GM18517 (cell line): Measurements from ENCODE around the gene SORCS2.

Source experiments
- ATAC-seq: cut with Tn5 transposase; IDR thresholded peaks from one replicate; pipeline ENCODE4 v1.9.1; 2021; ENCODE audit warnings: mild to moderate bottlenecking, moderate library complexity; ENCODE audit not compliant: unreplicated experiment

SORCS2 gene

DNA sequence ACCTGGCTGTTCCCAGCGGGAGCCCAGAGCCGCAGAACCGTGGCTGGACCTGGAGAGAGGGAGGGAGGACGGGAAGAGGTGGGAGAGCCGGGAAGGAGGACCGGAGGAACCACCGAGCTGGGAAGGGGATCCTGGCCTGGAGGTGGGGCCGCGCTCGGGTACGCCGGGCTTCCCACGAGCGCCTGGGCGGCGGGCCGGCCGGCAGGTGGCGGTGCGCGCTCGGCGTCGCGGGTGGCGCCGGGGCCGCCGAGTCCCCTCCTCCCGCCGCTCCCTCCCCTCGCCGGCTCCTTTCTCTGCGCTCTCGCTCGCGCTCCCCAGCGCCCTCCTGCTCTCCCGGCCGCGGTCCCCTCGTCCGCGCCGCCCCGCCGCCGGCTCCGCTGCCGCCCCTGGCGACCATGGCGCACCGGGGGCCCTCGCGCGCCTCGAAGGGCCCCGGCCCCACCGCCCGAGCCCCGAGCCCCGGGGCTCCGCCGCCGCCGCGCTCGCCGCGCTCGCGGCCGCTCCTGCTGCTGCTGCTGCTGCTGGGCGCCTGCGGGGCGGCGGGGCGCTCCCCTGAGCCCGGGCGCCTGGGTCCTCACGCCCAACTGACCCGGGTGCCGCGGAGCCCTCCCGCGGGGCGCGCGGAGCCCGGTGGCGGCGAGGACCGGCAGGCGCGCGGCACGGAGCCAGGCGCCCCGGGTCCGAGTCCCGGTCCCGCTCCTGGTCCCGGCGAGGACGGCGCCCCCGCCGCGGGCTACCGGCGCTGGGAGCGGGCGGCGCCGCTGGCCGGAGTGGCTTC lies at the start of gene SORCS2:
Gene SORCS2 (plus strand): TSS at position 287 of the 778 bp plus-strand sequence.
- no peak for ATAC-seq

DNA sequence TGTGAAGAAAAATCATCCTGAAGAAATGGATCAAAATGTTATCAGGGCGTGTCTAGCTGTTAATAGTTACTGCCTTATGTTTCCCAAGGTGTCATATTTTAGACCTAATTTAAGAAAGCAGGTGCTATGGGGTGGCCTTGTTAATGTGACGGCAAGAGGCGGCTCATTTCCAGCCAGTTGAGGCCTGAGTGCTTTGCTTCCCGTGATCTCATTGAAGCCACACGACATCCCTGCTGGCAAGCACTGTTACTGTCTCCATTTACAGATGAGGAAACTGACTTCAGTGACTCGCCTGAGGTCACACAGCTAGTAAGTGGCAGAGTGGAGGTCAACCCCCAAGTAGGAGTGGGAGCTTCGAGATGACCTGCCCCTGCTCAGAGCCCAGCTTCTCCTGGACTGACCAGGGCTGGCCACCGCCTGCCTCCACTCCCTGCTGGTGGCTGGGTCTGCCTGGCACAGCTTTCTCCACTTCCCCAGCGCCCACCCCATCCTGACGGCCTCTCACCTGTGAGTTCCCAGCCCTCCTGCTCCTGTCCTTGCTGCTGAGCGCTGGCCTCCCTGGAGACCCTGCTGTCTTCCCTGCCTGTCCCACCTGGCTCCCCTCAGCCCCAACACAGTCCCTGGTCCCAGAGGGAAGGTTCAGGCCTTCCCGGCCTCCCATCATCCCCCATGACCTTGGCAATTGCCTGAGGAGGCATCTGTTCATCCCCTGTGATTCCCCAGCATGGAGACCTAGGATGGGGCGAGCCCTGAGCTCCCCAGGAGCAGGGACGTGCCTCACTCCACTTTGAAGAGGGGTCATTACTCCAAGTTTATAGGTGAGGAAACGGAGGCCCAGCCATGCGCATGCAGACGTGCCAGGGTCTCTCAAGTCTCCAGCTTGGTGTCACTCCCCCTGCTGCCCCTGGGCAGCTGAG lies 47.7 kb upstream of the SORCS2 start:
- ATAC-seq: no peak

DNA sequence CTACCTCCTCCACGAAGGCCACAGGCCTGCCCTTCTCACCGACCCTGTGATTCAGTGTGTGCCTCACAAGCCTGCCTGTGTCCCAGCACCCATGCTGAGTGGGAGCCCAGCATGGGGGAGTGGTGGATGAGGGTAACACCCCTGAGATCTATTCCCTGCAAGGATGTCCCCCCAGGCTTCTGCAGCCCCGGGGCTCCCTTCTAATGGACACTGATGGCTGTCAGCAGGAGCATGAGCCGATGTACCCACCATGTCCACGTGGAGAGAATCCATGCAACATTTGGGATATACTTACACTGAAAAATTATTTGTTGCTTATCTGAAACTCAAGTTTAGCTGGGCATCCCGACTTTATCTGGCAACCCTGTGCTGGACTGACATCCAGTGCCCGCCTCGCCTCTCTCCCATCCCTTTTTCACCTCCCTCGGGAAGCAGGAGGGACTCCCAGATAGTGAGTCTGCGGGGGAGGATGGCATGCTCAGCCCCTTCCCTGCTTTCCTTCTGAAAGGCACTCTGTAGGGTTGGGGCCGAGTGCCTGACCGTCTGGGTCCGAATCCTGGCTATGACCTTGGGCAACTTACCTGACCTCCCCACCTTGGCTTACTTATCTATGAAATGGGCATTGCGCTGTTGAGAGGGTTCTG lies 46.9 kb upstream of the SORCS2 start:
- ATAC-seq: no peak

DNA sequence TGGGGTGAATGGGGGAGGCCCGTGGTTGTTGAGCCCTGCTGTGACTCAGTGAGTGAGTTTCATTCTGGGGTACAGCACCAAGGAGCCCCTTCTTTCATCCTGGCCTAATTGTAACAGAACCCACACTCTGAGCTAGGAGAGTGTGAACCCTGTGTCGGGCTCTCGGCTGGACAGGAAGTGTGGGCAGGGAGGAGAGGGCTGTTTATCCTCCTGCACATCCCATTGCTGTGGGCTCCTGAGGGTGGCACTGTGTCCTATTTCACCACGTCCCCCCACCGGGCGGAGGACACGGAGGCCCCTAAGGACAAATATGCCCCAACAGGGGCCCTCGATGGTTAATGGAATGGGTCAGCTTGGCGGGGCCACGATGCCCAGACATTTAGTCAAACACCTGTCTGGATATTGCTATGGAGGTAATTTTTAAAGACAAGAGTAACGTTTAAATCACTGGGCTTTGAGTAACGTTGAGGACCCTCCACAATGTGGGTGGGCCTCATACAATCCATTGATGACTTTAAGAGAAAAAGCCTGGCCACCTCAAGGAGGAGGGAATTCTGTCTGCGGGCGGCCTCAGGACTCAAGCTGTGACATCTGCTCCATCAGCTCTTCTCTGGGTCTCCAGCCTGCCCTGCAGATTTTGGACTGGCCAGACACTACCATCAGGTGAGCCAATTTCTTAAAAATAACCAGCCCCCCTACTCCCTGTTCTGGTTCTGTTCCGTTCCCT lies 46.1 kb upstream of the SORCS2 start:
- no peak for ATAC-seq

DNA sequence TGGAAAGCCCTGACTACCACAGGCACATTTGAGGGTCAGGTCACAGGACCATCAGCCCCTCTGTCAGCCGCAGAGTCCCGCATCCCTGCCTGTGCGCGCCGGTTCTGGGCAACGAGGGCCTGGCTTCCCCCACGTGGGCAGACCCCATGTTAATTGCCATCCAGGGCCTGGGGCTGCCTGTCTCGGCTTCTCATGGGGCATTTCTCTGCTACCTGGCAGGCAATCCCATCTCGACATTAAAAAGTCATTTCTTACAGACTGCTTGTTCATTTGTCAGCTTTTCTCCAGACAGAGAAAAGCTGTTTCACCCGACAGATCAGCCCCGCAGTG lies 45.6 kb upstream of the SORCS2 start:
- no peak for ATAC-seq

DNA sequence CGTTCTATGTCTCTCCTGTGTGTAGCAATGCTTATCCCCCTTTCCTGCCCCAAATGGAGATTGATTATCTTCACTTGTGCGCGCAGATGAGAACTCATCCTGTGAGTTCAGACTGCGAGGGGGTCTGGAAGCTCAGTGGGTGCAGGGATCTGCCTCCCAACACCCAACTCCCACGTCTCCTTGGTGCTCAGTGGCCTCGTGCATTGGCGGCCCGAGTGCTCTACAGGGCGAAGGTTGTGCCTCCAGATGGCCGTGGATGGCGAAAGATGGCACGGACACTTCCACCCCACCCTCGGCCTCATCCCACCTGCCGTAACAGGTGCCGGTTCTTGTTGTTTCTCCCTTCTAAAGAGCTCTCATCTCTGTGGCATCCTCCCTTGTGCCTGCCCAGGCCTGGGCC lies 45.1 kb upstream of the SORCS2 start:
- no peak for ATAC-seq

DNA sequence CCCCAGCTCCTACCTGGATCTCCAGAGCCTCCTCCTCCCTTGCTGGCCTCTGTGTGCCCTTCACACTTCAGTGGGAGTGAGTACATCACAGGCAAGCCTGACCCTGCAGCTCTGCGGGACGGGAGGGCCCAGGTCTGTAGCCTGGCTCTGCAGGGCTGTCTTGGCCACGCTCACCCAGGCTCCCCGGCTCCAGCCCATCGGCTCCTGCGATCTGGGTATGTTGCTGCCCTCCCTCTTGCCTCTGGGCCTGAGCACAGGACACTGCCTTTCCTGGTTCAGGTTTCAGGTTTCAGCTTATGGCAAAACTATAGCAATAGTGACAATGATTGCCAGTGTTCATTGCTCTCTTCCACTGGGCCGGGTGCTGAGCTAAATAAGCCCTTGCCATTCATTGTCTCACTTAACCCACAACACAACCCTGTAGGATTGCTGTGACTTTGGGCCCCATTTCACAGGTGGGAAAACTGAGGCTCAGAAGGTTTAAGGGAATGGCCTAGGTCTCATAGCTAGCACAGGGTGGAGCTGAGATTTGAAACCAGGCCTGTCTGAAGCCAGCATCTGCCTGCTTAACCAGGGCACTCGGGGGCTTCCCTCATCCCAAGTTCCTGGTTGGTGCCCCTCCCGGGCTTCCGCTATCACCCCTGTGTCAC lies 44.6 kb upstream of the SORCS2 start:
- ATAC-seq: no peak

DNA sequence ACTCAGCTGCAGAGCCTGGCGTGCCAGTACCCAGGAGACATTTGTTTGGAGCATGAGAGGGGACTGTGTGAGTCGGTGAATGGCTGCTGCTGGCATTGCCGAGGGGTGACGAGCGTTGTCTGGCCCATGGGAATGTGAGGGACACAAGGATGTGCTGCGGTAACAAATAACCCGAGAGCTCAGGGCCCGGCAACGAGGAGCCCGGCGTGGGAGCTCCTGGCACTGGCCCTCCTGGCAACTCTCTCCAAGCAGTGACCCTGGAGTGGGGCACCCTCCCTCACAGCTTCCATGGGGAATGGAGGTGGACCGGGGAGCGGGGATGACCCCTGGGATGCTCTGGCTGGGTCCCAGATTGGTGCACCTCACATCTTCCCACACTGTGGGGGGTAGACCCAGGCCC lies 44.0 kb upstream of the SORCS2 start:
- no peak for ATAC-seq

DNA sequence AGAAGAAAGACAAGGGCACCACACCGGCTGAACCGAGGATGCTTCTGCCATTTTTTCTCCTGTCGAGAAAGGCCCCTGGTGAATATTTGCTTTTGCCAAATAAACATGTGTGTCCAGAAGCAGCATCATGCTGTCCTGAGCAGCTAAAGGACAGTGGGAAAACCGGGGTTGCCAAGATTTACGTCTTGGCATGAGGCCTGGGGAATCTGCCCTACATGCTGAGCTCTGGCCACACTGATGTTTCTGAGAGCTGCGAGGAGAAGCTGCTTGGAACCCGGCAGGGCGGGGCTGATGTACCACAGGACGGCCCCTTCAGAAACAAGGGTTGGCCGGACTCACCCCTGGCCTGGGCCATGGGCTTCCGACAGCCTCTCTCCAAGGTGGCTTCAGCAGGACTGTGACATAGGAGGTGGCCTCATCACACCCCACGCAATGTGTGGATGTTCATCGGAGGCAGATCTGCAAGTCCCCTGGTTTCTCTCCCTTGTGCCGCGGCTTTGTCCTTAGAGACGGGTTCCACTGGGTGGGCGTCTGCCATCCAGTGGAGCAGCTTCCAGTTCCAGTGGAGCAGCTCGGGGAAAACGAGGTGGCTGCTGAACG lies 42.2 kb upstream of the SORCS2 start:
- no peak for ATAC-seq

DNA sequence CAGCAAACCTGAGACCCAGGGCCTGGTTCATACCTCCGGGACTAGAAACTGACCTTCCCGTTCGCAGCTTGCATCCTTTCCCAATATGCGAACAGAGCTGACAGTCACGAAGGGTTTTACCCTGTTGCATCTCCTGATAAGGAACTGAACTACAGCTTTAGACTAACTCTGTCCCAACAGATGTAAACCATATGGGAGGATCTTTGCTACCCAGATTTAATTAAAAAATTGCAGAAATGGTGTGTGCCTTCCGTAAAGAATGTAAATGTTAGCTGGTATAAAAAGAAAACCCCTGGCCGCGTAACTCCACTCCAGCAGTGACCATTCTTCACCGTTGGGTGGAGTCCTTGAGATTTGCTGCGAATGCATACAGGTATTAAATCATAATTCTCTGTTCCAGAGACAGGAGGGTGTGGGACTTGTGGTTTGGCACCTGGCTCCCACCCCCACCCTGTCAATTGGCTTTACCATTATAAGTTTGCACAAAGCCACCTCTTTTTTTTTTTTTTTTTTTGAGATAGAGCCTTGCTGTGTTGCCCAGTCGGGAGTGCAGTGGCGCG lies 40.6 kb upstream of the SORCS2 start:
- no peak for ATAC-seq

DNA sequence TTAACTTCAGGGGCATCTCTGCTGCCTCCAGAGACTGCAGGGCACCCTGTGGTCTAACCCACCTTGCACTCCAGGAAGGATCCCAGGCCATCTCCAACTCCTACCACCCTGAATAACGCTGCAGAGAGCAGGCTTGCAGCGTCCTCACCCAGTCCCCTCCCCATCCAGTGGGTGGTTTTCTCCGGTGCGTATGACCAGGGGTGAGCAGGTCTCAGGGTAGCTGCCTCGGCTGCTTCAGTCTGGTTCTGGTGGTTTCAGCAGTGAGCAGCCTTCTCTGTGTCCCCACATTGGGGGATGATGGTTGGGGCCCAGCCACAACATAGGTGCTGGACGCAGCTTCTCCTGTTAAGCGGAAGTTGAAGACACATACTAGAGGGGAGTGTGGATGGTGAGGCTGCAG lies 38.6 kb upstream of the SORCS2 start:
- ATAC-seq: no peak

DNA sequence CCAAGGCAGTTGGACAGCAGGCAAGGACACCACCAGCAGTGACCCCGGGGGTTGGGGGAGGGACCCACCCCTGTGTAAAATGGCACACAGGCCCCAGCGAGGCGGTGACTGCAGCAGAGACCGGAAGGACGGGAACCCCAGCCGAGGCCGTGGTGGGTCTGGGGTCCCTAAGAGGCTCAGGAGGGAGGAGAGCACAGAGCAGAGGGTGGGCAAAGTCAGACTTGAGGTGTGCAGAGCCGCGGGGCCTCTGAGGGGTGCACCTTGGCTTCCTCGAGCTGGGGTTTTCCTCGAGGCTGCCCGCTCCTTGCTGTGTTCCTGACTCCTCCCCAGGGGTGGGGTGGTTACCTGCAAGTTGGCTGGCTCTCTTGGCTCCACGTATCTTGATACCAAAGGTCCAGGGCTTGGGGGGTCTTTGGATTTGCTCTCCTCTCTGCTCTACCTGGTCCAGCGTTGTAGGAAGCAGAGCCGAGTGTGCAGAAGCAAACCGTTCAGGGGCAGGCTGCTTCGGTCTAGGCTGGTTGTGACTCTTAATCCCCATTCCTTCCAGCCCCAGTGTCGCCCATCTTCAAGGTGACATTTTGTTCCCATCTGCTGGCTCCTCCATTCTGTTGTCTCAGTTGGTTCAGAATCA lies 37.9 kb upstream of the SORCS2 start:
- ATAC-seq: no peak

DNA sequence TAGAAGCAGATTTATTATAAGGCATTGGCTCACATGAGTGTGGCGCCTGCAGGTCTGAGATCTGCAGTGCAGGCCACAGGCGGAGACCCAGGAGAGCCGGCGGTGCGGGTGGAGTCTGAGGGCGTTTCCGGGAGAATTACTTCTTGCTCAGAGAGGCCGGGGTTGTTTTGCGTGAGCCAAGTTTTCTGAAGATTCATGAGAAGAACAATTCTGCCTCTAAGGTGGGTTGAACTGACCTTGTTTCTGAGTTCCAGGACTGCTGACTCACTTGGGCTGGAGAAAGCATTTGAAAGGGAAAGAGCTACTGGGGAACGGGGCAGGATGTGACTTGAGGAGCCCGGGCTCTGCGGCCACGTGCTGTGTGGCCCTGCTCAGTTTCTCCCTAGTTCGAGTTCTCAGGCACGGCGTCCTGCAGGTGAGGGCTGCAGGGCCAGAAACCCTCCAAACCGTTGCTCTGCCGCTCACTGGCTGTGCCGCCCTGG lies 36.7 kb upstream of the SORCS2 start:
- ATAC-seq: no peak

DNA sequence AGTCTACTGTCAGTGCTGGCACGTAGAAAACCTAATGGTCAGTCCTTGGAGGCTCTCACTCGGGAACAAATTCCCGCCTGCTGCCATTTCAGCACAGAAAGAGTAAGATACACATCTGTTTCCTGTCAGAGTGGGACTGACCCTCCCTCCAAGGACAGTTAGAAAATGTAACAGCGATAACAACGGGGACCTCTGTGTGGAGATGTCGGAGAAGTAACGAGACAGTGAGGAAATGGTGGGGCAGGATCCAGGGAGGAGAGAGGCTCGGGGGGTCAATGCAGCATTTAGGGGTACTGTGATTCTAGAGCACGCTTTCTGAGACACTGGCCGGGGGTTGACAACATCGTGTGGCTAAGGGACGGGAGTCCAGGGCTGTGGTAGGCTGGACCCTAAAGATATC lies 36.0 kb upstream of the SORCS2 start:
- ATAC-seq: no peak

DNA sequence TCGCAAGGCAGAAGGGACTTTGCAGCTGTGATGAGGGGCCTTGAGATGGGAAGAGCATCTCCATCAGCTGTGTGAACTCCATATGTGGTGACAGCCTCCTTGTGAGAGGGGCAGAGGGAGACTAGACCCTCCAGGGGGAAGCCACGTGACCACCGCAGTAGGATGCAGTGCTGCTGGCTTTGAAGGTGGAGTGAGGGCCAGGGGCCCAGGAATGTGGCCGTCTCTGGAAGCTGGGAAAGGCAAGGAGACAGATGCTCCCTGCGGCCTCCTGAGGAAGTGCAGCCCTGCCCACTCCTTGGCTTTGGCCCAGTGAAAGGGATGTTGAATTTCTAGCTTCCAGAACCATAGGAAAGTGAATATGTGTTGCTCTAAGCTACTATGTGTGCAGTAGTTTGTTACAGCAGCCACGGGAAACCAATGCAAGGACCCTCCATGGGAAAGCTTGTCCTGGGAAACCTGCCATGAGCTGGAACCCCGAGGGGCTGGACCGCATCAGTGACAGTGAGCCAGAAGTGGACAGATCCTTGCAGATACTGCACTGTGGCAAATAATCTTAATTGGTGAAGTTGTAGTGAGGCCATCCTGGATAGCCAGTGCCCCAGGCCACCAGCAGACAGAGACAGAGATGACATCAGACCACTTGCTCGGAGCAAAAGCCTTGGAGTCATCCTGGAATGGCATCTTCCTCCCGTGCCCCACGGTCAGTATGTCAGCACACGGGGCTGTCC lies 35.4 kb upstream of the SORCS2 start:
- no peak for ATAC-seq

DNA sequence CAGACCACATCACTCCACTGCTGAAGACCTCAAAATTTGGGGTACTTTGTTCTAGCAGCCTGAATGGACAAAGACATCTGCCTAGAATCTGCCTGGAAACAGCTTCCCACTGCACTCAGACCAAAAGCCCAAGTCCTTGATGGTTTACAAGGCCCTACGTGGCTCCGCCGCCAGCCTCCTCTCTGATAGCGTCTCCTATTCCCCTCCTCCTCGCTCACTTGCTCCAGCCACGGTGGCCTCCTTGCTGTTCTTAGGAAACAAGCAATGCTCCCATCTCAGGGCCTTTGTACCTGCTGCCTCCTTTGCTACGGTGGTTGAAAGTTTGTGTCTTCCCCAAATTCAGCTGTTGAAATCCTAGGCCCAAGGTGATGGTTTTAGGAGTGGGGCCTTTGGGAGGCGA lies 34.7 kb upstream of the SORCS2 start:
- ATAC-seq: no peak

DNA sequence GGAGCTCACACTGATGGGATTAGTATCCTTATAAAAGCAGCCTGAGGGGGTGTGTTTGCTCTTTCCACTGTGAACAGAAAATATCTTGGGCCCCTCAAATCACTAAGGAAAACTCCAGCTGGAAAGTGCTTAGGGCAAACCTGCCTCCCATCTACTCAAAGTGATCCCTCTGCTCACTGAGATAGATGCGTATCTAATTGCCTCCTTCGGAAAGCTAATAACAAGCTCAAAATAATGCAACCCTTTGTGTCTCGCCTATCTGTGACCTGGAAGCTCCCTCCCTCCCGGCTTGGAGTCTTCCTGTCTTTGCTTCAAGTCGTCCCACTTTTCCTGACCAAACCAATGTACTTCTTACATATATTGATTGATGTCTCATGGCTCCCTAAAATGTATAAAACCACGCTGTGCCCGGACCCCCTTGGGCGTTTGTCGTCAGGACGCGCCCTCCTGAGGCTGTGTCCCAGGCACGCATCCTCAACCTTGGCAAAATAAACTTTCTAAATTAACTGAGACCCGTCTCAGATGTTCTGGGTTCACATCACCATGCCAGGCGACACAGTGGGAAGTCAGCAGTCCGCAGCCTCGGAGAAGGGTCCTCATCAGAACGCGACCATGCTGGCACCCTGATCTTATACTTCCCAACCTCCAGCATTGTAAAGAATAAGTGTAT lies 34.1 kb upstream of the SORCS2 start:
- no peak for ATAC-seq

DNA sequence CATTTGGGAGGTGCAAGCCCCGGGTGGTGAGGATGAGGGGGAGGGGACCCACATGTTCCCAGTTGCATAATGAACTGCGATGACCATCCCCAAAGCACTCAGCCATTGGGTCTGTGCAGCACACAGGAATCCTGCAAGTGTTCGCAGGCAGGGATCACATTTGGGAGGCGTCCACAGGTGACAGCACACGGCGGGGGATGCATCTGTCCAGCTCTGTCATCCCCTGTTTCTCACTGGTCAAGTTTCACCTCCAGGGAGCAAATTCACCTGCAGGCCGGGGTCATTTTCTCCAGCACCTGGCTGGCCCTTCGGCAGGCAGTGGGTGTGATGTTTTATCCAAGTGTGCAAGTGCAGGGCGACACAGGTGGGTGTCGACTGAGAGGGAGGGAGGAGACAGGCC lies 33.3 kb upstream of the SORCS2 start:
- no peak for ATAC-seq
